SK-N-SH (cell line): ENCODE data around the gene PDCD11. TPM values are rescaled to one million over a fixed set of nuclear protein-coding genes. Genes with fewer than 3 reads are reported as not detected.

ENCODE experiments used
- CTCF ChIA-PET: fragments of 300-600, 350-600 bp; formaldehyde crosslinking; extraction: SDS; loops from one replicate; lab custom pipeline; 2021; lab: Yijun Ruan, JAX
- POLR2A ChIA-PET: fragments of 350-600 bp; sonication (Branson Sonifier 250); formaldehyde crosslinking; extraction: SDS; loops from one replicate; lab custom pipeline; 2020; ENCODE audit warnings: antibody characterized with exemption, inconsistent platforms; lab: Yijun Ruan, JAX
- DNase-seq: peaks from one replicate; pipeline ENCODE4 v3.0.0; 2012
- H2AFZ ChIP-seq: fragments of 200-600 bp; sonication (generic); 2 replicates; pipeline ENCODE4 v1.8.1; 2016; ENCODE audit warnings: antibody characterized with exemption, mild to moderate bottlenecking, low read depth
- H3F3A ChIP-seq: fragments of 200-600 bp; sonication (generic); replicated peaks from 2 replicates; pipeline ENCODE3; 2016; ENCODE audit warnings: antibody characterized with exemption, mild to moderate bottlenecking; ENCODE audit not compliant: insufficient read depth
- H3K27ac ChIP-seq, 2 experiments: fragments of 200-500 bp in 1 of 2; fragments of 200-600 bp in 1 of 2; sonication (Bioruptor generic) in 1 of 2; sonication (generic), shearing (Covaris generic) in 1 of 2; 2 replicates each; pipeline versions ENCODE4 v1.5.1 to v1.6.1; 2014 to 2016; ENCODE audit warnings: low read depth in 2 of 2, inconsistent platforms in 1 of 2, low read length in 1 of 2, mild to moderate bottlenecking in 1 of 2, mixed read lengths in 1 of 2
- H3K27me3 ChIP-seq: fragments of 200-600 bp; sonication (generic), shearing (Covaris generic); 2 replicates; pipeline ENCODE4 v1.6.1; 2016; ENCODE audit warnings: mixed run types; ENCODE audit not compliant: insufficient read depth
- H3K36me3 ChIP-seq, 2 experiments: fragments of 200-500 bp in 1 of 2; fragments of 200-600 bp in 1 of 2; sonication (Bioruptor generic) in 1 of 2; sonication (generic) in 1 of 2; replicated peaks in 1 of 2; 2 replicates each; pipeline versions ENCODE3 to v1.5.1; 2014 to 2016; ENCODE audit warnings: low read length in 1 of 2, mild to moderate bottlenecking in 1 of 2; ENCODE audit not compliant: insufficient read depth in 2 of 2, control insufficient read depth in 1 of 2
- H3K4me1 ChIP-seq, 2 experiments: fragments of 200-500 bp in 1 of 2; fragments of 200-600 bp in 1 of 2; sonication (Bioruptor generic) in 1 of 2; sonication (generic), shearing (Covaris generic) in 1 of 2; 2 replicates each; pipeline versions ENCODE4 v1.5.1 to v1.6.1; 2014 to 2016; ENCODE audit warnings: low read depth in 1 of 2, low read length in 1 of 2, mixed run types in 1 of 2; ENCODE audit not compliant: insufficient read depth in 2 of 2, control insufficient read depth in 1 of 2
- H3K4me2 ChIP-seq: fragments of 200-600 bp; sonication (generic), shearing (Covaris generic); 2 replicates; pipeline ENCODE4 v1.6.1; 2017; ENCODE audit warnings: mixed run types
- H3K4me3 ChIP-seq, 2 experiments: fragments of 200-500 bp in 1 of 2; fragments of 200-600 bp in 1 of 2; sonication (Bioruptor generic) in 1 of 2; sonication (generic), shearing (Covaris generic) in 1 of 2; 2 replicates each; pipeline versions ENCODE4 v1.5.1 to v1.8.1; 2014 to 2016; ENCODE audit warnings: low read depth in 2 of 2, inconsistent platforms in 1 of 2, low read length in 1 of 2, mild to moderate bottlenecking in 1 of 2, mixed read lengths in 1 of 2, moderate library complexity in 1 of 2
- H3K79me2 ChIP-seq: fragments of 200-600 bp; sonication (generic); 2 replicates; pipeline ENCODE4 v1.8.1; 2017; ENCODE audit warnings: mild to moderate bottlenecking; ENCODE audit not compliant: insufficient read depth
- H3K9ac ChIP-seq: fragments of 200-600 bp; sonication (generic); 2 replicates; pipeline ENCODE4 v1.6.1; 2017; ENCODE audit warnings: mixed run types
- H3K9me2 ChIP-seq: fragments of 200-600 bp; sonication (generic); 2 replicates; pipeline ENCODE4 v1.6.1; 2017; ENCODE audit warnings: mixed run types
- H3K9me3 ChIP-seq: fragments of 200-600 bp; sonication (generic); 2 replicates; pipeline ENCODE4 v1.6.1; 2017; ENCODE audit warnings: mixed run types, mild to moderate bottlenecking, moderate library complexity
- H4K20me1 ChIP-seq: fragments of 200-600 bp; sonication (generic); 2 replicates; pipeline ENCODE4 v1.6.1; 2017; ENCODE audit warnings: mild to moderate bottlenecking, mixed run types; ENCODE audit not compliant: insufficient read depth
- CHD2 ChIP-seq: fragments of 150-350 bp; IDR thresholded peaks from 2 replicates; pipeline ENCODE4 v1.6.1; 2018; ENCODE audit warnings: low read length; ENCODE audit not compliant: partially characterized antibody
- EP300 ChIP-seq, 2 experiments: IDR thresholded peaks; 2 replicates each; pipeline versions ENCODE4 v1.4.0 to v1.6.1; 2012; ENCODE audit warnings: borderline replicate concordance in 1 of 2, low read depth in 1 of 2, low read length in 1 of 2
- EZH2phosphoT487 ChIP-seq: fragments of 200-600 bp; sonication (generic); IDR thresholded peaks from 2 replicates; pipeline ENCODE4 v1.6.1; 2017; ENCODE audit warnings: low read depth, mixed run types, mild to moderate bottlenecking, antibody characterized with exemption, moderate library complexity, borderline replicate concordance
- FOXJ3 ChIP-seq: sonication (generic); formaldehyde crosslinking; IDR thresholded peaks from 2 replicates; pipeline ENCODE4 v1.5.1; 2020; ENCODE audit warnings: mild to moderate bottlenecking, missing genetic modification reagents
- GABPA ChIP-seq: IDR thresholded peaks from 2 replicates; pipeline ENCODE4 v1.4.0; 2012; ENCODE audit warnings: low read depth, mild to moderate bottlenecking
- JUND ChIP-seq: IDR thresholded peaks from 2 replicates; pipeline ENCODE4 v1.4.0; 2012
- NFIC ChIP-seq: IDR thresholded peaks from 2 replicates; pipeline ENCODE4 v1.4.0; 2012; ENCODE audit warnings: borderline replicate concordance
- NRF1 ChIP-seq: IDR thresholded peaks from 2 replicates; pipeline ENCODE4 v1.6.1; 2012; ENCODE audit warnings: low read depth, mild to moderate bottlenecking, low read length
- POLR2AphosphoS5 ChIP-seq: IDR thresholded peaks from 2 replicates; pipeline ENCODE4 v1.6.1; 2012; ENCODE audit warnings: low read depth, low read length
- RAD21 ChIP-seq: IDR thresholded peaks from 2 replicates; pipeline ENCODE4 v1.6.1; 2012; ENCODE audit warnings: mild to moderate bottlenecking, low read length
- REST ChIP-seq: IDR thresholded peaks from 2 replicates; pipeline ENCODE4 v1.6.1; 2012; ENCODE audit warnings: mild to moderate bottlenecking, low read depth, low read length, moderate library complexity
- SIN3A ChIP-seq: IDR thresholded peaks from 2 replicates; pipeline ENCODE4 v1.6.1; 2012; ENCODE audit warnings: low read depth, mild to moderate bottlenecking, low read length, moderate library complexity, borderline replicate concordance
- SMC3 ChIP-seq: IDR thresholded peaks from 2 replicates; pipeline ENCODE4 v1.6.1; 2012; ENCODE audit warnings: low read depth, low read length, improper control_type of control experiment
- TAF1 ChIP-seq: IDR thresholded peaks from 2 replicates; pipeline ENCODE4 v1.6.1; 2012; ENCODE audit warnings: low read depth, mild to moderate bottlenecking, low read length, moderate library complexity, borderline replicate concordance
- TEAD4 ChIP-seq: IDR thresholded peaks from 2 replicates; pipeline ENCODE4 v1.4.0; 2012; ENCODE audit warnings: mild to moderate bottlenecking, borderline replicate concordance; ENCODE audit not compliant: insufficient read depth
- USF1 ChIP-seq: IDR thresholded peaks from 2 replicates; pipeline ENCODE4 v1.4.0; 2012; ENCODE audit warnings: low read depth, borderline replicate concordance
- USF2 ChIP-seq: fragments of 150-350 bp; IDR thresholded peaks from 2 replicates; pipeline ENCODE4 v1.6.1; 2017; ENCODE audit warnings: antibody characterized with exemption, low read length, low read depth, borderline replicate concordance
- WGBS: methylation state at CpG from one replicate; pipeline ENCODE4 v1.1.6; 2017; ENCODE audit warnings: low lambda C conversion rate; 5-methylcytosine and 5-hydroxymethylcytosine counted together
- polyA plus RNA-seq, 3 experiments: library from polyadenylated mRNA; depleted of rRNA; stranded (reverse); fragments of >200 nt; gene quantifications; 2 replicates each; pipeline ENCODE4 v1.2.3, GENCODE V29; 2012

PDCD11 gene
- polyA plus RNA-seq, 1 of the 3 experiments (the other 2 are of a cell fraction) = 29.8 TPM

- Histone ChIP-seq H3K4me2 (no peak overlapping the region), H3F3A (peaks cover 5% of the 10 kb centered on the region), H3K9me3 (no peaks in the 10 kb centered on the region), H3K27me3 (no peaks in the 10 kb centered on the region), H3K4me1 (peaks cover 0 to 9% of the 10 kb centered on the region in 2 experiments; a peak in 1 of 4 replicates), H2AFZ (no peak overlapping the region), H4K20me1 (no peaks in the 10 kb centered on the region), H3K79me2 (no peaks in the 10 kb centered on the region), H3K4me3 (no peak overlapping the region)
- 86% methylated on average over 11 of the region's 12 CpGs for whole genome bisulfite sequencing
- POLR2A ChIA-PET = no interaction called here
- TF ChIP-seq CHD2 (no peak), FOXJ3 (no peak), NFIC (no peak), EP300 (IDR thresholded peaks at IDR 0.05; ENCODE audit: borderline replicate concordance in 1 of 2, low read depth in 1 of 2, low read length in 1 of 2) (no peak), USF1 (no peak), RAD21 (no peak), GABPA (no peak), USF2 (no peak), SIN3A (no peak), NRF1 (no peak), SMC3 (no peak), EZH2phosphoT487 (no peak), TAF1 (no peak), JUND (no peak), TEAD4 (no peak), POLR2AphosphoS5 (no peak), REST (no peak)
- TF ChIP-seq, all 33 proteins: peak for 0
- Histone ChIP-seq H3K9me2 (no peaks in the 10 kb centered on the region), H3K36me3 (peaks cover 50 to 65% of the 10 kb centered on the region in 2 experiments), H3K27ac (peak overlapping the region in 1 of 2 experiments; percentile 77; a peak in 2 of 4 replicates), H3K9ac (no peak overlapping the region; the same call in 1 of the 2 replicates)
- no peak for DNase-seq
- CTCF ChIA-PET = interaction anchor here (1.0 kb wide), 1 partner anchor 29 kb away, joined by 4 read pairs; no protein-coding TSS in a partner anchor
These were observed 49.5 kb downstream of the PDCD11 start for GRCh38 chr10:103445767-103446567.
